Activated CD4-positive, alpha-beta T cell treated with anti-CD3 and anti-CD28 coated beads for 1 hour (primary cell): ENCODE data around the gene ATP10A.

Experiments
- DNase-seq: peaks from one replicate; pipeline ENCODE4 v3.0.0-alpha.2; 2020

ATP10A gene

GRCh38 chr15:25863111-25863967 is at the start of gene ATP10A:
TSS of gene ATP10A (minus strand) at chr15:25863327. CDS start at chr15:25863096, 231 bp downstream.
- DNase-seq: peak; percentile 40

- DNase-seq: no peak
Measured at GRCh38 chr15:25912035-25912434, 48.9 kb upstream of the ATP10A start.

- DNase-seq: no peak
Measured at GRCh38 chr15:25910832-25911231, 47.7 kb upstream of the ATP10A start.

GRCh38 chr15:25909806-25910205 is 46.7 kb upstream of the ATP10A start:
- DNase-seq: no peak

- no peak for DNase-seq
Measured at GRCh38 chr15:25909325-25909724, 46.2 kb upstream of the ATP10A start.

- no peak for DNase-seq
Measured at GRCh38 chr15:25905140-25905539, 42.0 kb upstream of the ATP10A start.

GRCh38 chr15:25903024-25903581 is 40.0 kb upstream of the ATP10A start:
- no peak for DNase-seq

GRCh38 chr15:25901811-25902605 is 38.9 kb upstream of the ATP10A start:
- DNase-seq: no peak

GRCh38 chr15:25900901-25901300 is 37.8 kb upstream of the ATP10A start:
- DNase-seq: no peak

- DNase-seq: no peak
Measured at GRCh38 chr15:25900431-25900830, 37.3 kb upstream of the ATP10A start.

- no peak for DNase-seq
Measured at GRCh38 chr15:25899870-25900269, 36.7 kb upstream of the ATP10A start.

GRCh38 chr15:25897658-25898057 is 34.5 kb upstream of the ATP10A start:
- DNase-seq: no peak

- DNase-seq: no peak
Measured at GRCh38 chr15:25894371-25894902, 31.3 kb upstream of the ATP10A start.

GRCh38 chr15:25893596-25893995 is 30.5 kb upstream of the ATP10A start:
- no peak for DNase-seq

GRCh38 chr15:25892126-25892525 is 29.0 kb upstream of the ATP10A start:
- no peak for DNase-seq

- no peak for DNase-seq
Measured at GRCh38 chr15:25891081-25891480, 28.0 kb upstream of the ATP10A start.

GRCh38 chr15:25890529-25890928 is 27.4 kb upstream of the ATP10A start:
- no peak for DNase-seq

GRCh38 chr15:25887870-25888269 is 24.7 kb upstream of the ATP10A start:
- DNase-seq: no peak

- no peak for DNase-seq
Measured at GRCh38 chr15:25886498-25887140, 23.5 kb upstream of the ATP10A start.

- no peak for DNase-seq
Measured at GRCh38 chr15:25884370-25884769, 21.2 kb upstream of the ATP10A start.

- no peak for DNase-seq
Measured at GRCh38 chr15:25883463-25884259, 20.5 kb upstream of the ATP10A start.

GRCh38 chr15:25882466-25882865 is 19.3 kb upstream of the ATP10A start:
- DNase-seq: no peak
